ENCODE data around the gene KREMEN1. TPM values are rescaled to one million over a fixed set of nuclear protein-coding genes. Genes with fewer than 3 reads are reported as not detected.

KREMEN1 gene
- total RNA-seq, 1 experiment from 2014 or later, result 31.9 TPM

DNA sequence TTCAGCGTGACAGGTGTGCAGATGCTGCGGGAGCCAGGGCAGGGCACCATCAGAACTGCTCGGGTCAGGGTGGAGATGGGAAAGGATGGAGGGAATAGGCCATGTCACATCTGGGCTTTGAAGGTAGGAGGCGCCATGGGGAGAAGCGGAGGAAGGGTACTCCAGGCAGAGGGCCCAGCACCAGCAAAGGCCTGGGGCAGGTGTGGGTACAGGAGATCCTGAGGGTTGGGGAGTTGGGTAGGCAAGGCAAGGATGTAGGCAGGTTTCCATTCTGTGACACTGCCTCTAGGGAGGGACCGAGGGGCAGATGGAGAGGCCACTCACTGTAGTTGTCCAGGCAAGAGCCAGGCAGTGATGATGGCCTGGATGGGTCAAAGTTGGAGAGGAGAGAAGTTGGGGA, 141.4 kb downstream of the KREMEN1 start:
- Histone ChIP-seq H3K9me3 (ENCODE audit: control insufficient read depth in 1 of 2, insufficient read depth in 1 of 2, low read depth in 1 of 2, low read length in 2 of 2) (no peaks in the 10 kb centered on the region), H3K27me3 (ENCODE audit: insufficient read depth, low read length) (no peaks in the 10 kb centered on the region), H3K4me1 (ENCODE audit: control insufficient read depth in 1 of 2, insufficient read depth in 2 of 2, low read length in 2 of 2) (no peaks in the 10 kb centered on the region), H3K4me3 (replicated peaks in 1 of 2; ENCODE audit: low read depth in 1 of 2, low read length in 2 of 2) (no peak overlapping the region), H3K9ac (ENCODE audit: low read length) (no peak overlapping the region), H3K36me3 (ENCODE audit: control insufficient read depth in 1 of 2, insufficient read depth in 2 of 2, low read length in 2 of 2) (no peaks in the 10 kb centered on the region), H3K9me2 (ENCODE audit: insufficient read depth) (no peaks in the 10 kb centered on the region), H3K79me2 (ENCODE audit: insufficient read depth, low read length) (no peaks in the 10 kb centered on the region), H4K20me1 (ENCODE audit: insufficient read depth) (no peaks in the 10 kb centered on the region), H2AFZ (ENCODE audit: low read depth, low read length, poor library complexity, severe bottlenecking) (no peak overlapping the region), H3K4me2 (ENCODE audit: low read length) (no peak overlapping the region), H3K27ac (ENCODE audit: low read depth, low read length) (no peak overlapping the region)
- TF ChIP-seq EGR1 (IDR thresholded peaks at IDR 0.05; ENCODE audit: low read depth) (no peak), CBX3 (IDR thresholded peaks at IDR 0.05; ENCODE audit: low read depth) (no peak), ZNF274 (IDR thresholded peaks at IDR 0.05; ENCODE audit: low read depth, low read length) (no peak), TCF7L2 (IDR thresholded peaks at IDR 0.05; ENCODE audit: borderline replicate concordance, extremely low read depth, insufficient read depth, insufficient read length) (no peak), ZFX (IDR thresholded peaks at IDR 0.05) (no peak), RAD21 (IDR thresholded peaks at IDR 0.05; ENCODE audit: low read depth) (no peak), FOSL1 (IDR thresholded peaks at IDR 0.05; ENCODE audit: low read depth) (no peak), POLR2A (IDR thresholded peaks at IDR 0.05; ENCODE audit: borderline replicate concordance, extremely low read depth, insufficient read depth, insufficient read length) (no peak), EZH2 (IDR thresholded peaks at IDR 0.05) (no peak), SP1 (IDR thresholded peaks at IDR 0.05; ENCODE audit: low read depth) (no peak), JUND (IDR thresholded peaks at IDR 0.05) (no peak), CEBPB (IDR thresholded peaks at IDR 0.05; ENCODE audit: low read depth) (no peak), EZH2phosphoT487 (IDR thresholded peaks at IDR 0.05; ENCODE audit: borderline replicate concordance) (no peak), SIN3A (IDR thresholded peaks at IDR 0.05; ENCODE audit: low read depth) (no peak), YY1 (IDR thresholded peaks at IDR 0.05; ENCODE audit: extremely low read depth, insufficient replicate concordance, low read depth, low read length) (no peak), SRF (IDR thresholded peaks at IDR 0.05; ENCODE audit: low read depth) (no peak)
- TF ChIP-seq, protein P1, sequence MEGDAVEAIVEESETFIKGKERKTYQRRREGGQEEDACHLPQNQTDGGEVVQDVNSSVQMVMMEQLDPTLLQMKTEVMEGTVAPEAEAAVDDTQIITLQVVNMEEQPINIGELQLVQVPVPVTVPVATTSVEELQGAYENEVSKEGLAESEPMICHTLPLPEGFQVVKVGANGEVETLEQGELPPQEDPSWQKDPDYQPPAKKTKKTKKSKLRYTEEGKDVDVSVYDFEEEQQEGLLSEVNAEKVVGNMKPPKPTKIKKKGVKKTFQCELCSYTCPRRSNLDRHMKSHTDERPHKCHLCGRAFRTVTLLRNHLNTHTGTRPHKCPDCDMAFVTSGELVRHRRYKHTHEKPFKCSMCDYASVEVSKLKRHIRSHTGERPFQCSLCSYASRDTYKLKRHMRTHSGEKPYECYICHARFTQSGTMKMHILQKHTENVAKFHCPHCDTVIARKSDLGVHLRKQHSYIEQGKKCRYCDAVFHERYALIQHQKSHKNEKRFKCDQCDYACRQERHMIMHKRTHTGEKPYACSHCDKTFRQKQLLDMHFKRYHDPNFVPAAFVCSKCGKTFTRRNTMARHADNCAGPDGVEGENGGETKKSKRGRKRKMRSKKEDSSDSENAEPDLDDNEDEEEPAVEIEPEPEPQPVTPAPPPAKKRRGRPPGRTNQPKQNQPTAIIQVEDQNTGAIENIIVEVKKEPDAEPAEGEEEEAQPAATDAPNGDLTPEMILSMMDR (IDR thresholded peaks at IDR 0.05 in 2 of 3, conservative IDR thresholded peaks at IDR 0.05 in 1 of 3; ENCODE audit: borderline replicate concordance in 1 of 3, insufficient read depth in 1 of 3, low read depth in 2 of 3, low read length in 2 of 3), result no peak
- TF ChIP-seq, protein P2, sequence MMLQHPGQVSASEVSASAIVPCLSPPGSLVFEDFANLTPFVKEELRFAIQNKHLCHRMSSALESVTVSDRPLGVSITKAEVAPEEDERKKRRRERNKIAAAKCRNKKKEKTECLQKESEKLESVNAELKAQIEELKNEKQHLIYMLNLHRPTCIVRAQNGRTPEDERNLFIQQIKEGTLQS (IDR thresholded peaks at IDR 0.05), result no peak
- TF ChIP-seq, protein P3, sequence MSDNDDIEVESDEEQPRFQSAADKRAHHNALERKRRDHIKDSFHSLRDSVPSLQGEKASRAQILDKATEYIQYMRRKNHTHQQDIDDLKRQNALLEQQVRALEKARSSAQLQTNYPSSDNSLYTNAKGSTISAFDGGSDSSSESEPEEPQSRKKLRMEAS (IDR thresholded peaks at IDR 0.05), result no peak
- TF ChIP-seq, protein P4, sequence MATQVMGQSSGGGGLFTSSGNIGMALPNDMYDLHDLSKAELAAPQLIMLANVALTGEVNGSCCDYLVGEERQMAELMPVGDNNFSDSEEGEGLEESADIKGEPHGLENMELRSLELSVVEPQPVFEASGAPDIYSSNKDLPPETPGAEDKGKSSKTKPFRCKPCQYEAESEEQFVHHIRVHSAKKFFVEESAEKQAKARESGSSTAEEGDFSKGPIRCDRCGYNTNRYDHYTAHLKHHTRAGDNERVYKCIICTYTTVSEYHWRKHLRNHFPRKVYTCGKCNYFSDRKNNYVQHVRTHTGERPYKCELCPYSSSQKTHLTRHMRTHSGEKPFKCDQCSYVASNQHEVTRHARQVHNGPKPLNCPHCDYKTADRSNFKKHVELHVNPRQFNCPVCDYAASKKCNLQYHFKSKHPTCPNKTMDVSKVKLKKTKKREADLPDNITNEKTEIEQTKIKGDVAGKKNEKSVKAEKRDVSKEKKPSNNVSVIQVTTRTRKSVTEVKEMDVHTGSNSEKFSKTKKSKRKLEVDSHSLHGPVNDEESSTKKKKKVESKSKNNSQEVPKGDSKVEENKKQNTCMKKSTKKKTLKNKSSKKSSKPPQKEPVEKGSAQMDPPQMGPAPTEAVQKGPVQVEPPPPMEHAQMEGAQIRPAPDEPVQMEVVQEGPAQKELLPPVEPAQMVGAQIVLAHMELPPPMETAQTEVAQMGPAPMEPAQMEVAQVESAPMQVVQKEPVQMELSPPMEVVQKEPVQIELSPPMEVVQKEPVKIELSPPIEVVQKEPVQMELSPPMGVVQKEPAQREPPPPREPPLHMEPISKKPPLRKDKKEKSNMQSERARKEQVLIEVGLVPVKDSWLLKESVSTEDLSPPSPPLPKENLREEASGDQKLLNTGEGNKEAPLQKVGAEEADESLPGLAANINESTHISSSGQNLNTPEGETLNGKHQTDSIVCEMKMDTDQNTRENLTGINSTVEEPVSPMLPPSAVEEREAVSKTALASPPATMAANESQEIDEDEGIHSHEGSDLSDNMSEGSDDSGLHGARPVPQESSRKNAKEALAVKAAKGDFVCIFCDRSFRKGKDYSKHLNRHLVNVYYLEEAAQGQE (IDR thresholded peaks at IDR 0.05; ENCODE audit: low read depth), result no peak
- DNase-seq (ENCODE audit: low read depth, low spot score) (no peak), ATAC-seq (no peak)
- CTCF ChIA-PET, result no interaction called here
- POLR2A ChIA-PET, result no interaction called here
- intact Hi-C loops (cut with micrococcal nuclease), result no loop called here
- RAD21 ChIA-PET (ENCODE audit: low non-redundant PET in 1 of 2, low total read pairs in 2 of 2, uncharacterized antibody in 2 of 2, unreplicated experiment in 2 of 2), result no interaction called here
- no TSS peak for BruUV-seq (replicated peaks)
